HEK293 (cell line): ENCODE measurements around the gene MAP9.

Source experiments
- CTCF ChIA-PET: fragments of 350-600 bp; formaldehyde crosslinking; extraction: SDS; loops from one replicate; lab custom pipeline; 2021; ENCODE audit warnings: antibody characterized with exemption; lab: Yijun Ruan, JAX
- POLR2A ChIA-PET: fragments of 300-600 bp; formaldehyde crosslinking; extraction: SDS; loops from one replicate; lab custom pipeline; 2020; ENCODE audit warnings: antibody characterized with exemption, inconsistent platforms; lab: Yijun Ruan, JAX
- H3K27ac ChIP-seq: fragments of 200-500 bp; sonication (Bioruptor generic); 2 replicates; pipeline ENCODE4 v1.5.1; 2014; ENCODE audit warnings: low read depth, low read length, control low read depth, inconsistent platforms; ENCODE audit errors: extremely low read depth
- H3K36me3 ChIP-seq, 2 experiments: fragments of 200-500 bp in 1 of 2; sonication (Bioruptor generic) in 1 of 2; 1 replicate in 1 of 2; 2 replicates in 1 of 2; pipeline ENCODE4 v1.5.1; 2014 to 2017; ENCODE audit warnings: inconsistent platforms in 2 of 2, low read length in 2 of 2; ENCODE audit not compliant: control insufficient read depth in 2 of 2, insufficient read depth in 1 of 2
- H3K4me1 ChIP-seq: fragments of 200-500 bp; sonication (Bioruptor generic); 2 replicates; pipeline ENCODE4 v1.5.1; 2014; ENCODE audit warnings: mild to moderate bottlenecking, low read length, inconsistent platforms; ENCODE audit not compliant: control insufficient read depth, insufficient read depth
- H3K4me3 ChIP-seq: 2 replicates; pipeline ENCODE4 v1.5.1; 2011; ENCODE audit warnings: low read depth, mild to moderate bottlenecking, control low read depth, low read length, moderate library complexity
- H3K9me3 ChIP-seq: fragments of 200-500 bp; sonication (Bioruptor generic); 2 replicates; pipeline ENCODE4 v1.5.1; 2014; ENCODE audit warnings: low read depth, low read length, inconsistent platforms; ENCODE audit not compliant: control insufficient read depth, insufficient read depth
- KLF10 ChIP-seq: fragments of 450-650 bp; IDR thresholded peaks from 2 replicates; pipeline ENCODE4 v1.5.1; 2018; ENCODE audit warnings: missing biosample characterization, mild to moderate bottlenecking, missing genetic modification characterization
- MZF1 ChIP-seq: fragments of 450-650 bp; formaldehyde crosslinking; IDR thresholded peaks from 2 replicates; pipeline ENCODE4 v1.5.1; 2017; ENCODE audit warnings: missing biosample characterization, missing genetic modification characterization, borderline replicate concordance
- PATZ1 ChIP-seq: fragments of 450-650 bp; formaldehyde crosslinking; IDR thresholded peaks from 2 replicates; pipeline ENCODE4 v1.5.1; 2016; ENCODE audit warnings: missing biosample characterization, missing genetic modification characterization
- ZBTB48 ChIP-seq: fragments of 450-650 bp; formaldehyde crosslinking; IDR thresholded peaks from 2 replicates; pipeline ENCODE4 v1.5.1; 2016; ENCODE audit warnings: missing biosample characterization, missing genetic modification characterization
- ZFHX2 ChIP-seq: fragments of 450-650 bp; formaldehyde crosslinking; conservative IDR thresholded peaks from 2 replicates; pipeline ENCODE4 v1.5.1; 2016; ENCODE audit warnings: missing biosample characterization, missing genetic modification characterization
- ZFP3 ChIP-seq: fragments of 450-650 bp; formaldehyde crosslinking; IDR thresholded peaks from 2 replicates; pipeline ENCODE4 v1.5.1; 2016; ENCODE audit warnings: low read depth, missing biosample characterization, missing genetic modification characterization
- ZNF155 ChIP-seq: fragments of 450-650 bp; formaldehyde crosslinking; IDR thresholded peaks from 2 replicates; pipeline ENCODE4 v1.5.1; 2016; ENCODE audit warnings: missing biosample characterization, missing genetic modification characterization
- ZNF174 ChIP-seq: fragments of 450-650 bp; formaldehyde crosslinking; IDR thresholded peaks from 2 replicates; pipeline ENCODE4 v1.5.0; 2017; ENCODE audit warnings: missing biosample characterization, mild to moderate bottlenecking, missing genetic modification characterization
- ZNF184 ChIP-seq: fragments of 450-650 bp; IDR thresholded peaks from 2 replicates; pipeline ENCODE4 v1.5.1; 2018; ENCODE audit warnings: missing biosample characterization, mild to moderate bottlenecking, missing genetic modification characterization
- ZNF23 ChIP-seq: fragments of 450-650 bp; formaldehyde crosslinking; IDR thresholded peaks from 2 replicates; pipeline ENCODE4 v1.5.1; 2016; ENCODE audit warnings: missing biosample characterization, missing genetic modification characterization, borderline replicate concordance
- ZNF280C ChIP-seq: fragments of 450-650 bp; formaldehyde crosslinking; IDR thresholded peaks from 2 replicates; pipeline ENCODE4 v1.5.1; 2016; ENCODE audit warnings: missing biosample characterization, missing genetic modification characterization
- ZNF292 ChIP-seq: fragments of 450-650 bp; formaldehyde crosslinking; IDR thresholded peaks from 2 replicates; pipeline ENCODE4 v1.5.1; 2016; ENCODE audit warnings: low read depth, missing biosample characterization, missing genetic modification characterization, borderline replicate concordance
- ZNF544 ChIP-seq: fragments of 450-650 bp; formaldehyde crosslinking; IDR thresholded peaks from 2 replicates; pipeline ENCODE4 v1.5.0; 2017; ENCODE audit warnings: missing biosample characterization, missing genetic modification characterization
- ZNF626 ChIP-seq: fragments of 450-650 bp; sonication (Bioruptor Pico); formaldehyde crosslinking; IDR thresholded peaks from 2 replicates; pipeline ENCODE4 v1.5.1; 2018; ENCODE audit warnings: missing biosample characterization, missing genetic modification characterization, inconsistent platforms
- ZNF629 ChIP-seq: fragments of 450-650 bp; formaldehyde crosslinking; IDR thresholded peaks from 2 replicates; pipeline ENCODE4 v1.5.1; 2017; ENCODE audit warnings: missing biosample characterization, missing genetic modification characterization
- ZNF660 ChIP-seq: fragments of 450-650 bp; IDR thresholded peaks from 2 replicates; pipeline ENCODE4 v1.5.1; 2018; ENCODE audit warnings: missing biosample characterization, mild to moderate bottlenecking, missing genetic modification characterization
- ZNF692 ChIP-seq: fragments of 450-650 bp; formaldehyde crosslinking; IDR thresholded peaks from 2 replicates; pipeline ENCODE4 v1.5.1; 2016; ENCODE audit warnings: missing biosample characterization, missing genetic modification characterization
- ZNF707 ChIP-seq: fragments of 450-650 bp; formaldehyde crosslinking; IDR thresholded peaks from 2 replicates; pipeline ENCODE4 v1.5.1; 2016; ENCODE audit warnings: missing biosample characterization, missing genetic modification characterization
- ZNF76 ChIP-seq: fragments of 450-650 bp; formaldehyde crosslinking; IDR thresholded peaks from 2 replicates; pipeline ENCODE4; 2016; ENCODE audit warnings: low read depth, missing biosample characterization, missing genetic modification characterization, borderline replicate concordance
- ZNF776 ChIP-seq: fragments of 450-650 bp; formaldehyde crosslinking; IDR thresholded peaks from 2 replicates; pipeline ENCODE4 v1.5.0; 2017; ENCODE audit warnings: missing biosample characterization, missing genetic modification characterization, borderline replicate concordance
- ZNF843 ChIP-seq: fragments of 450-650 bp; formaldehyde crosslinking; IDR thresholded peaks from 2 replicates; pipeline ENCODE4 v1.5.1; 2016; ENCODE audit warnings: missing biosample characterization, missing genetic modification characterization
- ZSCAN4 ChIP-seq: fragments of 450-650 bp; formaldehyde crosslinking; IDR thresholded peaks from 2 replicates; pipeline ENCODE4 v1.5.1; 2017; ENCODE audit warnings: missing biosample characterization, missing genetic modification characterization
- TF ChIP-seq, protein P1 (sequence below): fragments of 450-650 bp; formaldehyde crosslinking; IDR thresholded peaks from 2 replicates; pipeline ENCODE4 v1.5.1; 2016; ENCODE audit warnings: missing biosample characterization, missing genetic modification characterization, low read depth
- TF ChIP-seq, protein P2 (sequence below): fragments of 450-650 bp; formaldehyde crosslinking; IDR thresholded peaks from 2 replicates; pipeline ENCODE4 v1.5.1; 2016; ENCODE audit warnings: missing biosample characterization, missing genetic modification characterization

MAP9 gene

DNA sequence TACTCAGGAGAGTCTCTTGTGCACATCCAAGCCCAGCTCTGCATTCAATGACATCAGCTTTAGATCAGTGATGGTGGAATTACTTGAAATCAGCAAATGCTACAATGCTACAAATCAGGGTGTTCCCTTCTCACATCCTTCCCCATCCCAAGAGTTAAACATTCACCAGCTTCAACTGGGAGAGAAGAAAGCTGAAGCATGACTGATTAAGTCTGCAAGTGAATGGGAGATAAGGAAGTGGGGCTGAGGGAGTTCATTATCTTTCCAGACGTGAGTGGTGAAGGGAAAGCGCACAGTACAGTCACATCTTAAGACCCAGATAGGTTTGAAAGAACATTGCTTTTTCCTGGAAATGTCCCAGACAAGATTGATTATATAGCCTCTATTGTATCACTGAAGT lies 26.2 kb upstream of the MAP9 start:
- Histone ChIP-seq H3K9me3 (no peaks in the 10 kb centered on the region), H3K27ac (no peak overlapping the region), H3K4me1 (no peaks in the 10 kb centered on the region), H3K4me3 (no peak overlapping the region), H3K36me3 (no peaks in the 10 kb centered on the region)
- TF ChIP-seq ZNF692 (tag by site-specific recombination) (no peak), KLF10 (tag by site-specific recombination) (no peak), ZNF174 (no peak), ZNF292 (tag by site-specific recombination) (no peak), ZNF544 (tag by site-specific recombination) (no peak), ZNF843 (tag by site-specific recombination) (no peak), ZNF280C (no peak), ZNF155 (tag by site-specific recombination) (no peak), ZNF660 (no peak), ZBTB48 (tag by site-specific recombination) (no peak)
- ChIA-PET POLR2A (no interaction called here), CTCF (interaction anchor here (0.7 to 1.2 kb wide), 3 partner anchors 15 to 407 kb away, joined by 3 to 5 read pairs (median 4); no protein-coding TSS in a partner anchor)

DNA sequence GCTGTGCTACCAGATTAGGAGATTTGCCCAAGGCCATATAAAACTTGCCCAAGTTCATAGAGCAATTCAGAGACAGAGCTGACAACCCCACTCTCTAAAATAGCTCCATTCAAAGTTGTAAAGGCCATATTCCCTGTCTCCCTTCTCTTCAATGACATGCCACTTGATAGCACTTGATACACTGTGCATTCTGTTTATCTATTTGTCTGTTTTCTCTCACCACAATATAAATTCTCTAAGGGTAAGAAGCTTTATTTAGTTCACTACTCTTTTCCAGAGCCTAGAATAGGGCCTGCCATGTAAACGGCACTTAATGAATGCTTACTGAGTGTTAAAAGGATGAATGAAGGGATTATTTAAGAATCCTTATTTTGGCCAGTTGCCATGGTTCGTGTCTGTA lies 24.1 kb upstream of the MAP9 start:
- TF ChIP-seq MZF1 (tag by site-specific recombination) (no peak), ZNF292 (tag by site-specific recombination) (no peak), ZNF23 (tag by site-specific recombination) (no peak), PATZ1 (tag by site-specific recombination) (no peak), ZNF776 (tag by site-specific recombination) (no peak), ZSCAN4 (tag by site-specific recombination) (no peak), ZFP3 (no peak), ZNF707 (tag by site-specific recombination) (no peak), ZFHX2 (no peak), ZNF626 (tag by site-specific recombination) (no peak), ZNF76 (tag by site-specific recombination) (no peak), ZNF184 (tag by site-specific recombination) (no peak), ZNF629 (tag by site-specific recombination) (no peak)
- TF ChIP-seq, protein P1, sequence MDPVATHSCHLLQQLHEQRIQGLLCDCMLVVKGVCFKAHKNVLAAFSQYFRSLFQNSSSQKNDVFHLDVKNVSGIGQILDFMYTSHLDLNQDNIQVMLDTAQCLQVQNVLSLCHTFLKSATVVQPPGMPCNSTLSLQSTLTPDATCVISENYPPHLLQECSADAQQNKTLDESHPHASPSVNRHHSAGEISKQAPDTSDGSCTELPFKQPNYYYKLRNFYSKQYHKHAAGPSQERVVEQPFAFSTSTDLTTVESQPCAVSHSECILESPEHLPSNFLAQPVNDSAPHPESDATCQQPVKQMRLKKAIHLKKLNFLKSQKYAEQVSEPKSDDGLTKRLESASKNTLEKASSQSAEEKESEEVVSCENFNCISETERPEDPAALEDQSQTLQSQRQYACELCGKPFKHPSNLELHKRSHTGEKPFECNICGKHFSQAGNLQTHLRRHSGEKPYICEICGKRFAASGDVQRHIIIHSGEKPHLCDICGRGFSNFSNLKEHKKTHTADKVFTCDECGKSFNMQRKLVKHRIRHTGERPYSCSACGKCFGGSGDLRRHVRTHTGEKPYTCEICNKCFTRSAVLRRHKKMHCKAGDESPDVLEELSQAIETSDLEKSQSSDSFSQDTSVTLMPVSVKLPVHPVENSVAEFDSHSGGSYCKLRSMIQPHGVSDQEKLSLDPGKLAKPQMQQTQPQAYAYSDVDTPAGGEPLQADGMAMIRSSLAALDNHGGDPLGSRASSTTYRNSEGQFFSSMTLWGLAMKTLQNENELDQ (tag by site-specific recombination) = no peak
- TF ChIP-seq, protein P2, sequence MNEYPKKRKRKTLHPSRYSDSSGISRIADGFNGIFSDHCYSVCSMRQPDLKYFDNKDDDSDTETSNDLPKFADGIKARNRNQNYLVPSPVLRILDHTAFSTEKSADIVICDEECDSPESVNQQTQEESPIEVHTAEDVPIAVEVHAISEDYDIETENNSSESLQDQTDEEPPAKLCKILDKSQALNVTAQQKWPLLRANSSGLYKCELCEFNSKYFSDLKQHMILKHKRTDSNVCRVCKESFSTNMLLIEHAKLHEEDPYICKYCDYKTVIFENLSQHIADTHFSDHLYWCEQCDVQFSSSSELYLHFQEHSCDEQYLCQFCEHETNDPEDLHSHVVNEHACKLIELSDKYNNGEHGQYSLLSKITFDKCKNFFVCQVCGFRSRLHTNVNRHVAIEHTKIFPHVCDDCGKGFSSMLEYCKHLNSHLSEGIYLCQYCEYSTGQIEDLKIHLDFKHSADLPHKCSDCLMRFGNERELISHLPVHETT = no peak
- ChIA-PET POLR2A (no interaction called here), CTCF (interaction anchor here (0.6 to 1.0 kb wide), 3 partner anchors 41 to 386 kb away, joined by 3 to 4 read pairs (median 4); no protein-coding TSS in a partner anchor)
- Histone ChIP-seq H3K36me3 (no peaks in the 10 kb centered on the region), H3K27ac (no peak overlapping the region), H3K4me1 (no peaks in the 10 kb centered on the region), H3K9me3 (no peaks in the 10 kb centered on the region), H3K4me3 (no peak overlapping the region)
